AG09309 (cell line): ENCODE measurements around the gene SPINT2.

Source experiments
- DNase-seq: peaks from one replicate; pipeline ENCODE4 v3.0.0-alpha.2; 2010; ENCODE audit warnings: low read depth
- H3K4me3 ChIP-seq: 2 replicates; pipeline ENCODE4 v1.5.1; 2011; ENCODE audit warnings: mild to moderate bottlenecking, low read depth, low read length, moderate library complexity; ENCODE audit not compliant: control insufficient read depth
- CTCF ChIP-seq: IDR thresholded peaks from 2 replicates; pipeline ENCODE4 v1.5.1; 2011; ENCODE audit warnings: mild to moderate bottlenecking, low read depth, low read length, inconsistent platforms; ENCODE audit not compliant: insufficient read depth, control insufficient read depth; ENCODE audit errors: missing control alignments

SPINT2 gene

DNA sequence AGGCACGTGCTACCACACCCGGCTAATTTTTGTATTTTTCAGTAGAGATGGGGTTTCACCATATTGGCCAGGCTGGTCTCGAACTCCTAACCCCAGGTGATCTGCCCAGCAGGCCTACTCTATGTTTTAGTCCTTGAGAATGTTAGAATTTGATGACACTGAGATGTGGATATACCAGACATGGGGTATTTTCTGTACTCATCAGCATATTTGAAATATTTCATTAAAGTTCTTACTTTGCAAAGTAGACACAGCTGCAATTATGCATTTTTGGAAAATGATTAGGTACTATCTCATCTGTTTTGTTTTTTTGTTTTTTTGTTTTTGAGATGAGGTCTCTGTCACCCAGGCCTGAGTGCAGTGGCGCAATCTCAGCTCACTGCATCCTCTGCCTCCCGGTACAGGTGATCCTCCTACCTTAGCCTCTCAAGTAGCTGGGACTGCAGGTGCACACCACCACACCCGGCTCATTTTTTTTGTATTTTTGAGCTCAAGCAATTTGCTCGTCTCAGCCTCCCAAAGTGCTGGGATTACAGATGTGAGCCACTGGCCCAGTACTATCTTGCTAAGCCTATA lies 12.7 kb downstream of the SPINT2 start:
- TF ChIP-seq CTCF: no peak
- DNase-seq: no peak
- H3K4me3 ChIP-seq: no peak overlapping the region

- no peak for TF ChIP-seq CTCF
- H3K4me3 ChIP-seq: no peak overlapping the region
- DNase-seq: no peak
These were observed 13.2 kb downstream of the SPINT2 start for GRCh38 chr19:38277549-38277948.

DNA sequence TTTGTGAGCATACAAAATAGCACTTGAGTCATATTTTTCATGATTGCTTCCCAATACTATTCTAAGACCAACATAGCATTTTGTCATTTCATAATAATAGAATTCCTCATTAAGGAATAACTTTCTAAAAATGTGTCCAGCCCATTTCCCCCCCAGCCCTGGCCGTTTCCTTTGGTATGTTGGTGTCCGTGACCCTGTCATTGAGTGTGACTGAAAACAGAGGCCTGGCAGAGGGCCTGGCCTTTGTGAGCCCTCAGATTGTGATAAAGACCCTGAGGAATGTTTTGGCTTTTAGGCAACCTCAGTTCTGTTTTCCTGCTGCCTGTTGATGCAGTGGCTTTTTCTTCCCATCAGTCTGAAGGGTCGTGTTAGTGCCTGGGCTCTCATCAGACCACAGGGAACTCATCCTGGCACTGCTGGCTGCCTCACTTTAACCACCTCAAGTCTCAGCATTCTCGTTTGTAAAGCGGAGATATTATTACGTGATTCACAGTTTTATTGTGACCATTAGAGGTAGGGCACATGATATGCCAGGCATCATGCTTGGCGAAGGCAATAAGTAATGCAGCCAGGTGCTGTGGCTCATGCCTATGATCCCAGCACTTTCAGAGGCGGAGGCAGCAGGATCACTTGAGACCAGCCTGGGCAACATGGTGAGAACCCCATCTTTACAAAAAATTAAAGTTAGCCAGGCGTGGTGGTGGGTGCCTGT lies 13.8 kb downstream of the SPINT2 start:
- H3K4me3 ChIP-seq: no peak overlapping the region
- no peak for TF ChIP-seq CTCF
- DNase-seq: no peak

DNA sequence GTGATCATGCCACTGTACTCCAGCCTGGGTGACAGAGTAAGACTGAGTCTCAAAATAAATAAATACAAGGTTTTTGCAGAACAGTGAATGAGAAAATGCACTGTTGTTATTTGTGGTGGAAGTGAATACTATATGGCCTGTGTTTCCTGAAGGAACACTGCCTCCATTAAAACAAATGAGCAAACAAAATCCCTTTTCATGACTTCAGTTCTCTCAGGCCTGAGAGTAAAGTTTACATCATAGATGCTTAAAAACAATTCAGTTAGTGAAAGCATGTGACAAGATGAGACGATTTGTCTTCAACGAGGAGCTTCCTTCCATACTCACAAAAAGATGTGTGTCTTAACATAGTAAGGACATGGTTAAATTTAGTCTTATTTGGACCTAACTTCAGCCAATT lies 14.4 kb downstream of the SPINT2 start:
- TF ChIP-seq CTCF: no peak
- no peak for DNase-seq
- no peak overlapping the region for H3K4me3 ChIP-seq

- TF ChIP-seq CTCF: no peak
- DNase-seq: no peak
- no peak overlapping the region for H3K4me3 ChIP-seq
These were observed 15.9 kb downstream of the SPINT2 start for GRCh38 chr19:38280030-38280921.

DNA sequence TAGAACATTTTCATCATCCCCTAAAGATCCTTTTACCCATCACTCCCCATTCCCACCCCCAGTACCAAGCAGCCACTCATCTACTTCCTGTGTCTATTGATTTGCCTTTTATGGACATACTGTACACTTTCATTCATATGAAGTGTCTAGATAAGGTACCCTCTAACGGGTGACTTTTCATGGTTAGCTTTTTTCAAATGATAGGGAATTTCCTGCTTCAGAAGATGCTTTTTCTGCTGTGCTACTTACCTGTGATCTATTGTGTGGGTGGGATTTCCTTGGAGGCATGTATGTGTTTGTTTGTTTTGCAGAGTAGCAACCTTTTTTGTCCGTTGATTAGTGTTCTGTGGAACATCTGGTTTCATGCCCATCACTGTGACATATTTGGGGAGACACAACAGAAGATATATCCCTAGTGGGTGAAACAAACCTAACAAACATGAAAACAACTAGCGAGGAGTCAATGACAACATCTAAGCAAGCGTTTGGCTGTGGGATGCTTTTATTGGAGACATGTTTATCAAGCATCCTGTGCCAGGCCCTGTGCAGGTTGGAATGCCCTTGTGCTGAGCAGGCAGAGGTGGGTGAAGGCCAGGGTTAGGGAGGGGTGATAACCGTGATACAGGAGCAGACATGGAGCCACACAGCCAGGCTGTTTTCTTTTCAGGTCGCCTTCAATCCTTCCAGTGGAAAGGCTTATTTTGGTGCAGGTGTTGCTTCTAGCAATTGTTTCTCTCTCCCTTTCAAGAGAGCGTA lies 17.6 kb downstream of the SPINT2 start:
- DNase-seq: no peak
- no peak for TF ChIP-seq CTCF
- H3K4me3 ChIP-seq: no peak overlapping the region
